MM.1S (cell line): ENCODE results near the gene CEP128.
"Not testable (repeated sequence)": the region's sequence is repeated elsewhere in the genome, so short reads cannot be mapped to it uniquely, and the experiment has no call there.

ENCODE experiments used
- DNase-seq: peaks from one replicate; pipeline ENCODE4 v3.0.0-alpha.2; 2015
- H2AFZ ChIP-seq: fragments of 300-600 bp; sonication (generic); 2 replicates; pipeline ENCODE4 v1.6.0; 2016; ENCODE audit warnings: antibody characterized with exemption, low read length
- H3F3A ChIP-seq: fragments of 300-600 bp; sonication (generic); 2 replicates; pipeline ENCODE4 v1.6.1; 2016; ENCODE audit warnings: mild to moderate bottlenecking, antibody characterized with exemption, low read length, moderate library complexity, mixed read lengths; ENCODE audit not compliant: insufficient read depth
- H3K27ac ChIP-seq: fragments of 300-600 bp; sonication (generic); 2 replicates; pipeline ENCODE4 v1.5.1; 2016; ENCODE audit warnings: mild to moderate bottlenecking, low read length
- H3K27me3 ChIP-seq: fragments of 300-600 bp; sonication (generic); replicated peaks from 2 replicates; pipeline ENCODE4 v1.6.0; 2016; ENCODE audit warnings: low read length; ENCODE audit not compliant: insufficient read depth
- H3K36me3 ChIP-seq: fragments of 300-600 bp; sonication (generic); replicated peaks from 2 replicates; pipeline ENCODE4 v1.6.1; 2016; ENCODE audit warnings: mild to moderate bottlenecking, low read length, mixed read lengths; ENCODE audit not compliant: insufficient read depth
- H3K4me1 ChIP-seq: fragments of 300-600 bp; sonication (generic); 2 replicates; pipeline ENCODE4 v1.6.1; 2016; ENCODE audit warnings: low read length, mixed read lengths
- H3K4me2 ChIP-seq: fragments of 300-600 bp; sonication (generic); 2 replicates; pipeline ENCODE4 v1.6.0; 2016; ENCODE audit warnings: low read depth, low read length
- H3K4me3 ChIP-seq: fragments of 300-600 bp; sonication (generic); 2 replicates; pipeline ENCODE4 v1.5.1; 2016; ENCODE audit warnings: low read length, mixed read lengths
- H3K79me2 ChIP-seq: fragments of 300-600 bp; sonication (generic); 2 replicates; pipeline ENCODE4 v1.6.1; 2016; ENCODE audit warnings: mixed run types, low read length, mixed read lengths
- H3K9ac ChIP-seq: fragments of 300-600 bp; sonication (generic); 2 replicates; pipeline ENCODE4 v1.6.1; 2016; ENCODE audit warnings: low read length, mixed read lengths
- H3K9me2 ChIP-seq: fragments of 300-600 bp; sonication (generic); replicated peaks from 2 replicates; pipeline ENCODE4 v1.6.1; 2016; ENCODE audit warnings: mild to moderate bottlenecking, low read length, mixed read lengths; ENCODE audit not compliant: insufficient read depth
- H3K9me3 ChIP-seq: fragments of 300-600 bp; sonication (generic); replicated peaks from 2 replicates; pipeline ENCODE4 v1.6.1; 2016; ENCODE audit warnings: mild to moderate bottlenecking, low read length, mixed read lengths; ENCODE audit not compliant: insufficient read depth
- H4K20me1 ChIP-seq: fragments of 300-600 bp; sonication (generic); 2 replicates; pipeline ENCODE4 v1.6.1; 2016; ENCODE audit warnings: mild to moderate bottlenecking, low read length, moderate library complexity, mixed read lengths; ENCODE audit not compliant: insufficient read depth
- EZH2 ChIP-seq: fragments of 300-600 bp; sonication (generic); optimal IDR thresholded peaks from 2 replicates; pipeline ENCODE3; 2017; ENCODE audit warnings: low read depth, mild to moderate bottlenecking, antibody characterized with exemption, low read length, mixed read lengths
- EZH2phosphoT487 ChIP-seq: fragments of 300-600 bp; sonication (generic); IDR thresholded peaks from 2 replicates; pipeline ENCODE4 v1.6.1; 2018; ENCODE audit warnings: antibody characterized with exemption, low read length
- TF ChIP-seq, protein P1 (sequence below): fragments of 300-600 bp; sonication (generic); IDR thresholded peaks from 2 replicates; pipeline ENCODE4 v1.5.1; 2016; ENCODE audit warnings: antibody characterized with exemption, low read length, mixed read lengths

The CEP128 gene

DNA sequence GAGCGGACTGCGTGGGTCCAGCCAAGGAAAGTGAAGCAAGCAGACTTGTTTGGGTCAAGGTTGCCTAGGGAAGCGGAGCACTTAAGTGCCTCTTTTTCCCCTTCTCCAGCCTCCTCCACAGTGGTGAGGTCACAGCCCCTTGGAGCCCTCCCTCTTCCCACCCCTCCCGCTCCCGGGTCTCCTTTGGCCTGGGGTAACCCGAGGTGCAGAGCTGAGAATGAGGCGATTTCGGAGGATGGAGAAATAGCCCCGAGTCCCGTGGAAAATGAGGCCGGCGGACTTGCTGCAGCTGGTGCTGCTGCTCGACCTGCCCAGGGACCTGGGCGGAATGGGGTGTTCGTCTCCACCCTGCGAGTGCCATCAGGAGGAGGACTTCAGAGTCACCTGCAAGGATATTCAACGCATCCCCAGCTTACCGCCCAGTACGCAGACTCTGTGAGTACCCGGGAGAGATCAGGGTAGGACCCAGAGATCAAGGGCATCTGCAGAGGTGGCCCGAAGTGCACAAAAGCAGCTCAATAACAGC, 13.9 kb upstream of the CEP128 start, which contains the start of gene TSHR:
TSS of gene TSHR (plus strand) at position 206 of the 526 bp plus-strand sequence. CDS start at position 266, 60 bp downstream.
- Histone ChIP-seq H3K27ac (no peak within 1 kb of the TSS), H3K4me2 (peak within 1 kb of the TSS; percentile 79; the same call in 1 of the 2 replicates), H3F3A (peaks cover 16% of the 10 kb centered on the region), H3K79me2 (no peaks in the 10 kb centered on the region), H3K9me3 (no peaks in the 10 kb centered on the region), H3K9me2 (no peaks in the 10 kb centered on the region), H3K27me3 (no peaks in the 10 kb centered on the region), H3K4me3 (peak within 1 kb of the TSS; percentile 62), H2AFZ (peak within 1 kb of the TSS; percentile 80; the same call in 1 of the 2 replicates), H4K20me1 (no peaks in the 10 kb centered on the region), H3K9ac (peak within 1 kb of the TSS; percentile 60), H3K36me3 (no peaks in the 10 kb centered on the region), H3K4me1 (peaks cover 47% of the 10 kb centered on the region)
- DNase-seq: no peak
- TF ChIP-seq, protein P1, sequence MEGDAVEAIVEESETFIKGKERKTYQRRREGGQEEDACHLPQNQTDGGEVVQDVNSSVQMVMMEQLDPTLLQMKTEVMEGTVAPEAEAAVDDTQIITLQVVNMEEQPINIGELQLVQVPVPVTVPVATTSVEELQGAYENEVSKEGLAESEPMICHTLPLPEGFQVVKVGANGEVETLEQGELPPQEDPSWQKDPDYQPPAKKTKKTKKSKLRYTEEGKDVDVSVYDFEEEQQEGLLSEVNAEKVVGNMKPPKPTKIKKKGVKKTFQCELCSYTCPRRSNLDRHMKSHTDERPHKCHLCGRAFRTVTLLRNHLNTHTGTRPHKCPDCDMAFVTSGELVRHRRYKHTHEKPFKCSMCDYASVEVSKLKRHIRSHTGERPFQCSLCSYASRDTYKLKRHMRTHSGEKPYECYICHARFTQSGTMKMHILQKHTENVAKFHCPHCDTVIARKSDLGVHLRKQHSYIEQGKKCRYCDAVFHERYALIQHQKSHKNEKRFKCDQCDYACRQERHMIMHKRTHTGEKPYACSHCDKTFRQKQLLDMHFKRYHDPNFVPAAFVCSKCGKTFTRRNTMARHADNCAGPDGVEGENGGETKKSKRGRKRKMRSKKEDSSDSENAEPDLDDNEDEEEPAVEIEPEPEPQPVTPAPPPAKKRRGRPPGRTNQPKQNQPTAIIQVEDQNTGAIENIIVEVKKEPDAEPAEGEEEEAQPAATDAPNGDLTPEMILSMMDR: no peak
- TF ChIP-seq EZH2phosphoT487: no peak
- TF ChIP-seq EZH2: no peak

DNA sequence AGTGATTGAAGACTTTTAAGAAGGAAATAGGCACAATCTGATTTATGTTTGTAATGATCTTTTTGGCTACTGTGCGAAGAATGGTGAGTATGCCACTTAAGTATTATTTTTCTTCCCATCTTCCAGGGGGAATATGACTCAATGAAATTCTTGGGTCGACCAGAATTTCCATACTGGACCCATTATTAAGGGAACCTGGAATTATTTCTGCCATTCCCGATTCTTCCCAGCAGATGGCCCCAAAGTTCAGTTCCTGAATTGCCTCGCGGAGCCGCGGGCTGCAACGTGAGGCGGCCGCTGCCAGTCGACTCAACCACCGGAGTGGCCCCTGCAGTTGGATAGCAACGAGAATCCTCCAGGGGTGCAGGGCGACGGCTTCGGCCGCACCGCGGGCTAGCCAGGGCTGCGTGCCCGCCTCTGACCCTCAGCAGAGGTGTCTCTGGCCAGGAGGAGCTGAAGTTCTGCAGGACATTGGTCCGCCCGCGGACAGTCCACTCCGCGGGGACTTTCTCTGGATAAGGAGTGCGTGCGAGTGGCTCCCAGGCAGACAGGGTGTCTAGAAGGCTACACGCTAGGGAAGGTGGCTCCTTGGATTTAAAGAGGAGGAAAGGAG, 13.3 kb upstream of the CEP128 start:
- H3K9me2 ChIP-seq: no peaks in the 10 kb centered on the region
- TF ChIP-seq, protein P1: peak; percentile 59
- no peak for TF ChIP-seq EZH2phosphoT487
- no peak for TF ChIP-seq EZH2
- H3F3A ChIP-seq: peaks cover 10% of the 10 kb centered on the region
- no peaks in the 10 kb centered on the region for H3K27me3 ChIP-seq
- H4K20me1 ChIP-seq: no peaks in the 10 kb centered on the region
- H3K9ac ChIP-seq: peak overlapping the region; percentile 60
- no peak overlapping the region for H3K27ac ChIP-seq
- no peaks in the 10 kb centered on the region for H3K79me2 ChIP-seq
- H2AFZ ChIP-seq: peak overlapping the region; percentile 80; the same call in 1 of the 2 replicates
- H3K9me3 ChIP-seq: no peaks in the 10 kb centered on the region
- peak; percentile 59 for DNase-seq
- peaks cover 40% of the 10 kb centered on the region for H3K4me1 ChIP-seq
- H3K4me2 ChIP-seq: peak overlapping the region; percentile 79; the same call in 1 of the 2 replicates
- H3K4me3 ChIP-seq: peak overlapping the region; percentile 62
- H3K36me3 ChIP-seq: no peaks in the 10 kb centered on the region

DNA sequence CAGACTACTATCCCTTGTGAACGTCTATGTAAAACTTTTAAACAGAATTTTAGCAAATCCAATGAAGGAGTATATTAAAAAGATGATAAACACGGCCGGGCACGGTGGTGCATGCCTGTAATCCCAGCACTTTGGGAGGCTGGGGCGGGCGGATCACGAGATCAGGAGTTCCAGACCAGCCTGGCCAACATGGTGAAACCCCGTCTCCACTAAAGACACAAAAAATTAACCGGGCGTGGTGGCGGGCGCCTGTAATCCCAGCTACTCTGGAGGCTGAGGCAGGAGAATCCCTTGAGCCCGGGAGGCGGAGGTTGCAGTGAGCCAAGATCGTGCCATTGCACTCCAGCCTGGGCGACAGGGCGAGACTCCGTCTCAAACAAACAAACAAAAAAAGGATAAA, 11.7 kb upstream of the CEP128 start:
- not testable (repeated sequence) for H3K4me3 ChIP-seq, H3K27ac ChIP-seq, H3K79me2 ChIP-seq, H3K36me3 ChIP-seq, H3F3A ChIP-seq, H3K9ac ChIP-seq, H4K20me1 ChIP-seq, H3K27me3 ChIP-seq, H3K9me2 ChIP-seq, DNase-seq, H3K4me2 ChIP-seq, H3K9me3 ChIP-seq, H2AFZ ChIP-seq
- peaks cover 28% of the 10 kb centered on the region for H3K4me1 ChIP-seq

DNA sequence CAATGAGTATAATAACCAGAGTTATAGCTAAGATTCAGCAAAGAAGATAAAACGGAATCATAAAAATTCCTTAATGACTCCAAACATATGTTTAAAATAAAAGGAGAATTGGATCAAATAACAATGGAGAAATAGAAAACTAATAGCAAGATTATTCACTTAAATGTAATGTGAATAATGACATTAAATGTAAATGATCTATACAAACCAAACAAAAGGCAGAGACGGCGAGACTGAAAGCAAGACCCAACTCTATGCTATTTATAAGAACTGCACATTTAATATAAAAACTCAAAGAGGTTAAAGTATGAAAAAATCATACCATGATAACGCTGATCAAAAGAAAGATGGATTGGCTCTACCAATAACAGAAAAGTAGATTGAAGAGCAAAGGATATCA, 10.0 kb upstream of the CEP128 start:
- H3K79me2 ChIP-seq: no peaks in the 10 kb centered on the region

More for the DNA sequence above, 10.0 kb upstream of the CEP128 start:
- Histone ChIP-seq H3K36me3 (no peaks in the 10 kb centered on the region), H3F3A (no peaks in the 10 kb centered on the region), H3K9me2 (no peaks in the 10 kb centered on the region), H3K27ac (no peak overlapping the region), H3K9me3 (no peaks in the 10 kb centered on the region), H3K9ac (no peak overlapping the region), H3K4me2 (no peak overlapping the region), H2AFZ (no peak overlapping the region), H3K4me1 (peaks cover 11% of the 10 kb centered on the region; the same call in 1 of the 2 replicates), H4K20me1 (no peaks in the 10 kb centered on the region), H3K4me3 (no peak overlapping the region), H3K27me3 (no peaks in the 10 kb centered on the region)
- no peak for DNase-seq
- TF ChIP-seq, protein P1: no peak
- no peak for TF ChIP-seq EZH2phosphoT487
- TF ChIP-seq EZH2: no peak
